NCI-H2196 (cell line): ENCODE data around the gene CHAF1A.

Source experiments
- DNase-seq: peaks from one replicate; lab custom pipeline; 2025; ENCODE audit not compliant: unreplicated experiment; lab: John Stamatoyannopoulos, UW

The CHAF1A gene

GRCh38 chr19:4453232-4454179 is 51.1 kb downstream of the CHAF1A start:
- no peak for DNase-seq

- peak; percentile 32 for DNase-seq
Observed at GRCh38 chr19:4454747-4455718, 52.6 kb downstream of the CHAF1A start.

GRCh38 chr19:4455719-4456475 is 53.5 kb downstream of the CHAF1A start:
- DNase-seq: peak; percentile 88

GRCh38 chr19:4456476-4456842 is 54.0 kb downstream of the CHAF1A start:
- peak; percentile 14 for DNase-seq

- no peak for DNase-seq
Observed at GRCh38 chr19:4456843-4457653, 54.6 kb downstream of the CHAF1A start.

GRCh38 chr19:4457654-4458395 is 55.4 kb downstream of the CHAF1A start, which contains the start of gene UBXN6:
TSS of gene UBXN6 (minus strand) at chr19:4457794. CDS start at chr19:4457697, 97 bp downstream.
- peak; percentile 97 for DNase-seq

GRCh38 chr19:4464815-4465581 is 62.6 kb downstream of the CHAF1A start:
- no peak for DNase-seq

- DNase-seq: no peak
Observed at GRCh38 chr19:4467835-4468234, 65.4 kb downstream of the CHAF1A start.

GRCh38 chr19:4471403-4472173 is 69.1 kb downstream of the CHAF1A start:
- peak; percentile 100 for DNase-seq

- DNase-seq: no peak
Observed at GRCh38 chr19:4472174-4472974, 69.9 kb downstream of the CHAF1A start, which contains the start of gene HDGFL2. TSS of gene HDGFL2 (plus strand) at chr19:4472297. CDS start at chr19:4472351, 54 bp downstream.

- no peak for DNase-seq
Observed at GRCh38 chr19:4473011-4473762, 70.7 kb downstream of the CHAF1A start.

- DNase-seq: no peak
Observed at GRCh38 chr19:4473763-4474513, 71.5 kb downstream of the CHAF1A start.

GRCh38 chr19:4474514-4475022 is 72.1 kb downstream of the CHAF1A start:
- DNase-seq: peak; percentile 78

GRCh38 chr19:4477034-4477801 is 74.8 kb downstream of the CHAF1A start:
- DNase-seq: no peak
